Limb (tissue), 2 donors: ENCODE data around the gene PRKCA.

Experiments used
- DNase-seq, 2 donors: peaks; one replicate each; pipeline ENCODE4 v3.0.0-alpha.2; 2016; ENCODE audit errors: extremely low spot score in 2 of 2

PRKCA gene

GRCh38 chr17:66645259-66645658, 342.8 kb downstream of the PRKCA start:
- no peak for DNase-seq

- DNase-seq = no peak
Observed at GRCh38 chr17:66647391-66647983, 345.1 kb downstream of the PRKCA start.

GRCh38 chr17:66649818-66650543, 347.6 kb downstream of the PRKCA start:
- DNase-seq = no peak

- no peak for DNase-seq
Observed at GRCh38 chr17:66650544-66650877, 348.1 kb downstream of the PRKCA start.

GRCh38 chr17:66652840-66653507, 350.6 kb downstream of the PRKCA start:
- no peak for DNase-seq

GRCh38 chr17:66654106-66654740, 351.8 kb downstream of the PRKCA start:
- peak in 1 of 2 donors; percentile 7 for DNase-seq

- DNase-seq = no peak
Observed at GRCh38 chr17:66654764-66655163, 352.4 kb downstream of the PRKCA start.

- DNase-seq = no peak
Observed at GRCh38 chr17:66655461-66655860, 353.0 kb downstream of the PRKCA start.

GRCh38 chr17:66655861-66656260, 353.4 kb downstream of the PRKCA start:
- no peak for DNase-seq

- DNase-seq = no peak
Observed at GRCh38 chr17:66661411-66662256, 359.2 kb downstream of the PRKCA start.

GRCh38 chr17:66662496-66662895, 360.1 kb downstream of the PRKCA start:
- DNase-seq = no peak

GRCh38 chr17:66663041-66663606, 360.7 kb downstream of the PRKCA start:
- no peak for DNase-seq

- DNase-seq = no peak
Observed at GRCh38 chr17:66664336-66664735, 361.9 kb downstream of the PRKCA start.

GRCh38 chr17:66665194-66665593, 362.8 kb downstream of the PRKCA start:
- no peak for DNase-seq

GRCh38 chr17:66667090-66667489, 364.7 kb downstream of the PRKCA start:
- no peak for DNase-seq

- DNase-seq = no peak
Observed at GRCh38 chr17:66667491-66668030, 365.1 kb downstream of the PRKCA start.

- no peak for DNase-seq
Observed at GRCh38 chr17:66670206-66670605, 367.8 kb downstream of the PRKCA start.

- DNase-seq = no peak
Observed at GRCh38 chr17:66671156-66671555, 368.7 kb downstream of the PRKCA start.

- DNase-seq = peak; percentile 20 to 69
Observed at GRCh38 chr17:66673668-66674276, 371.4 kb downstream of the PRKCA start.

- no peak for DNase-seq
Observed at GRCh38 chr17:66675273-66675990, 373.0 kb downstream of the PRKCA start.
